SK-N-SH (cell line): ENCODE measurements around the gene FSD2. TPM values are rescaled to one million over a fixed set of nuclear protein-coding genes. Genes with fewer than 3 reads are reported as not detected.

Source experiments
- CTCF ChIA-PET: fragments of 300-600, 350-600 bp; formaldehyde crosslinking; extraction: SDS; loops from one replicate; lab custom pipeline; 2021; lab: Yijun Ruan, JAX
- POLR2A ChIA-PET: fragments of 350-600 bp; sonication (Branson Sonifier 250); formaldehyde crosslinking; extraction: SDS; loops from one replicate; lab custom pipeline; 2020; ENCODE audit warnings: antibody characterized with exemption, inconsistent platforms; lab: Yijun Ruan, JAX
- DNase-seq: peaks from one replicate; pipeline ENCODE4 v3.0.0; 2012
- H2AFZ ChIP-seq: fragments of 200-600 bp; sonication (generic); 2 replicates; pipeline ENCODE4 v1.8.1; 2016; ENCODE audit warnings: antibody characterized with exemption, mild to moderate bottlenecking, low read depth
- H3F3A ChIP-seq: fragments of 200-600 bp; sonication (generic); replicated peaks from 2 replicates; pipeline ENCODE3; 2016; ENCODE audit warnings: antibody characterized with exemption, mild to moderate bottlenecking; ENCODE audit not compliant: insufficient read depth
- H3K27ac ChIP-seq, 2 experiments: fragments of 200-500 bp in 1 of 2; fragments of 200-600 bp in 1 of 2; sonication (Bioruptor generic) in 1 of 2; sonication (generic), shearing (Covaris generic) in 1 of 2; 2 replicates each; pipeline versions ENCODE4 v1.5.1 to v1.6.1; 2014 to 2016; ENCODE audit warnings: low read depth in 2 of 2, inconsistent platforms in 1 of 2, low read length in 1 of 2, mild to moderate bottlenecking in 1 of 2, mixed read lengths in 1 of 2
- H3K27me3 ChIP-seq: fragments of 200-600 bp; sonication (generic), shearing (Covaris generic); 2 replicates; pipeline ENCODE4 v1.6.1; 2016; ENCODE audit warnings: mixed run types; ENCODE audit not compliant: insufficient read depth
- H3K36me3 ChIP-seq, 2 experiments: fragments of 200-500 bp in 1 of 2; fragments of 200-600 bp in 1 of 2; sonication (Bioruptor generic) in 1 of 2; sonication (generic) in 1 of 2; replicated peaks in 1 of 2; 2 replicates each; pipeline versions ENCODE3 to v1.5.1; 2014 to 2016; ENCODE audit warnings: low read length in 1 of 2, mild to moderate bottlenecking in 1 of 2; ENCODE audit not compliant: insufficient read depth in 2 of 2, control insufficient read depth in 1 of 2
- H3K4me1 ChIP-seq, 2 experiments: fragments of 200-500 bp in 1 of 2; fragments of 200-600 bp in 1 of 2; sonication (Bioruptor generic) in 1 of 2; sonication (generic), shearing (Covaris generic) in 1 of 2; 2 replicates each; pipeline versions ENCODE4 v1.5.1 to v1.6.1; 2014 to 2016; ENCODE audit warnings: low read depth in 1 of 2, low read length in 1 of 2, mixed run types in 1 of 2; ENCODE audit not compliant: insufficient read depth in 2 of 2, control insufficient read depth in 1 of 2
- H3K4me2 ChIP-seq: fragments of 200-600 bp; sonication (generic), shearing (Covaris generic); 2 replicates; pipeline ENCODE4 v1.6.1; 2017; ENCODE audit warnings: mixed run types
- H3K4me3 ChIP-seq, 2 experiments: fragments of 200-500 bp in 1 of 2; fragments of 200-600 bp in 1 of 2; sonication (Bioruptor generic) in 1 of 2; sonication (generic), shearing (Covaris generic) in 1 of 2; 2 replicates each; pipeline versions ENCODE4 v1.5.1 to v1.8.1; 2014 to 2016; ENCODE audit warnings: low read depth in 2 of 2, inconsistent platforms in 1 of 2, low read length in 1 of 2, mild to moderate bottlenecking in 1 of 2, mixed read lengths in 1 of 2, moderate library complexity in 1 of 2
- H3K79me2 ChIP-seq: fragments of 200-600 bp; sonication (generic); 2 replicates; pipeline ENCODE4 v1.8.1; 2017; ENCODE audit warnings: mild to moderate bottlenecking; ENCODE audit not compliant: insufficient read depth
- H3K9ac ChIP-seq: fragments of 200-600 bp; sonication (generic); 2 replicates; pipeline ENCODE4 v1.6.1; 2017; ENCODE audit warnings: mixed run types
- H3K9me2 ChIP-seq: fragments of 200-600 bp; sonication (generic); 2 replicates; pipeline ENCODE4 v1.6.1; 2017; ENCODE audit warnings: mixed run types
- H3K9me3 ChIP-seq: fragments of 200-600 bp; sonication (generic); 2 replicates; pipeline ENCODE4 v1.6.1; 2017; ENCODE audit warnings: mixed run types, mild to moderate bottlenecking, moderate library complexity
- H4K20me1 ChIP-seq: fragments of 200-600 bp; sonication (generic); 2 replicates; pipeline ENCODE4 v1.6.1; 2017; ENCODE audit warnings: mild to moderate bottlenecking, mixed run types; ENCODE audit not compliant: insufficient read depth
- CHD2 ChIP-seq: fragments of 150-350 bp; IDR thresholded peaks from 2 replicates; pipeline ENCODE4 v1.6.1; 2018; ENCODE audit warnings: low read length; ENCODE audit not compliant: partially characterized antibody
- ELF1 ChIP-seq: IDR thresholded peaks from 2 replicates; pipeline ENCODE4 v1.4.0; 2012
- EP300 ChIP-seq, 2 experiments: IDR thresholded peaks; 2 replicates each; pipeline versions ENCODE4 v1.4.0 to v1.6.1; 2012; ENCODE audit warnings: borderline replicate concordance in 1 of 2, low read depth in 1 of 2, low read length in 1 of 2
- EZH2phosphoT487 ChIP-seq: fragments of 200-600 bp; sonication (generic); IDR thresholded peaks from 2 replicates; pipeline ENCODE4 v1.6.1; 2017; ENCODE audit warnings: low read depth, mixed run types, mild to moderate bottlenecking, antibody characterized with exemption, moderate library complexity, borderline replicate concordance
- FOXM1 ChIP-seq: IDR thresholded peaks from 2 replicates; pipeline ENCODE4 v1.4.0; 2012; ENCODE audit warnings: low read depth, mild to moderate bottlenecking
- GATA2 ChIP-seq: sonication (generic); formaldehyde crosslinking; IDR thresholded peaks from 2 replicates; pipeline ENCODE4 v1.5.0; 2020; ENCODE audit warnings: mild to moderate bottlenecking, missing genetic modification reagents
- MEF2A ChIP-seq: IDR thresholded peaks from 2 replicates; pipeline ENCODE4 v1.4.0; 2012; ENCODE audit warnings: low read depth, borderline replicate concordance
- MXI1 ChIP-seq: IDR thresholded peaks from 2 replicates; pipeline ENCODE4 v1.6.1; 2012; ENCODE audit warnings: mild to moderate bottlenecking, low read depth, low read length, improper control_type of control experiment
- NFIC ChIP-seq: IDR thresholded peaks from 2 replicates; pipeline ENCODE4 v1.4.0; 2012; ENCODE audit warnings: borderline replicate concordance
- RCOR1 ChIP-seq: fragments of 150-350 bp; IDR thresholded peaks from 2 replicates; pipeline ENCODE4 v1.6.1; 2017; ENCODE audit warnings: antibody characterized with exemption, low read length
- RFX5 ChIP-seq: IDR thresholded peaks from 2 replicates; pipeline ENCODE4 v1.6.1; 2012; ENCODE audit warnings: mild to moderate bottlenecking, improper control_type of control experiment, low read length
- RXRA ChIP-seq: IDR thresholded peaks from 2 replicates; pipeline ENCODE4 v1.4.0; 2012; ENCODE audit warnings: low read depth, mild to moderate bottlenecking, borderline replicate concordance
- SIN3A ChIP-seq: IDR thresholded peaks from 2 replicates; pipeline ENCODE4 v1.6.1; 2012; ENCODE audit warnings: low read depth, mild to moderate bottlenecking, low read length, moderate library complexity, borderline replicate concordance
- SMC3 ChIP-seq: IDR thresholded peaks from 2 replicates; pipeline ENCODE4 v1.6.1; 2012; ENCODE audit warnings: low read depth, low read length, improper control_type of control experiment
- YY1 ChIP-seq: IDR thresholded peaks from 2 replicates; pipeline ENCODE4 v1.4.0; 2012; ENCODE audit warnings: low read depth, mild to moderate bottlenecking
- WGBS: methylation state at CpG from one replicate; pipeline ENCODE4 v1.1.6; 2017; ENCODE audit warnings: low lambda C conversion rate; 5-methylcytosine and 5-hydroxymethylcytosine counted together
- polyA plus RNA-seq, 3 experiments: library from polyadenylated mRNA; depleted of rRNA; stranded (reverse); fragments of >200 nt; gene quantifications; 2 replicates each; pipeline ENCODE4 v1.2.3, GENCODE V29; 2012
- TF ChIP-seq, protein P1 (sequence below): IDR thresholded peaks from 2 replicates; pipeline ENCODE4 v1.6.1; 2012; ENCODE audit warnings: mild to moderate bottlenecking, low read depth, low read length, moderate library complexity
- TF ChIP-seq, protein P2 (sequence below): fragments of 200-600 bp; sonication (generic); IDR thresholded peaks from 2 replicates; pipeline ENCODE4 v1.6.1; 2017; ENCODE audit warnings: antibody characterized with exemption, mild to moderate bottlenecking, moderate library complexity

FSD2 gene
- polyA plus RNA-seq, 1 of the 3 experiments (the other 2 are of a cell fraction): not detected

DNA sequence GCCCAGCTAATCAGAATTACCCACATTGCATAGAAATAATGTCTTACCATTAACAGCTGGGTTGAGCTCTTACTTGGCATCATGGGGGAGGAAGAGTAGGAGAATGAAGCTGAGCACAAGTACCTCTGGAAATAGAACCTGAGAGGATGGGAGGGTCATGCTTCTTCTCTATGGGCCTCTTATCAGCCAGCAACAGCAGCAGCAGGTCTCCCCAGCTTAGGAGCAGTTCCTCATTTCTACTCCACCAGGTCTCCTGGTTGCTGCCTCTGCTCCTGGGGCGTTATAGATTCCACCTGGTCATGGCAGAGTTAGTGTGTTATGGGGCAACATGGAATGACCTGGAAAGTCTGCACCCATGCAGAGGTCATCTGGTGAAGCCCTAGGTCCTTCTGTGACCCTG is 3.4 kb downstream of the FSD2 start:
- Histone ChIP-seq H3K79me2 (no peaks in the 10 kb centered on the region), H3F3A (no peaks in the 10 kb centered on the region), H3K4me1 (no peaks in the 10 kb centered on the region; a peak in 1 of 4 replicates), H4K20me1 (no peaks in the 10 kb centered on the region), H3K27me3 (no peaks in the 10 kb centered on the region), H2AFZ (no peak overlapping the region), H3K4me2 (no peak overlapping the region), H3K9ac (no peak overlapping the region), H3K9me2 (no peaks in the 10 kb centered on the region), H3K36me3 (no peaks in the 10 kb centered on the region), H3K4me3 (no peak overlapping the region), H3K27ac (no peak overlapping the region), H3K9me3 (no peaks in the 10 kb centered on the region)
- DNase-seq: no peak
- no CpG with 5 or more reads among the region's 1 CpG for whole genome bisulfite sequencing
- no peak for TF ChIP-seq SMC3
- no peak for TF ChIP-seq RXRA
- TF ChIP-seq EP300 (IDR thresholded peaks at IDR 0.05; ENCODE audit: borderline replicate concordance in 1 of 2, low read depth in 1 of 2, low read length in 1 of 2): no peak
- TF ChIP-seq, protein P1, sequence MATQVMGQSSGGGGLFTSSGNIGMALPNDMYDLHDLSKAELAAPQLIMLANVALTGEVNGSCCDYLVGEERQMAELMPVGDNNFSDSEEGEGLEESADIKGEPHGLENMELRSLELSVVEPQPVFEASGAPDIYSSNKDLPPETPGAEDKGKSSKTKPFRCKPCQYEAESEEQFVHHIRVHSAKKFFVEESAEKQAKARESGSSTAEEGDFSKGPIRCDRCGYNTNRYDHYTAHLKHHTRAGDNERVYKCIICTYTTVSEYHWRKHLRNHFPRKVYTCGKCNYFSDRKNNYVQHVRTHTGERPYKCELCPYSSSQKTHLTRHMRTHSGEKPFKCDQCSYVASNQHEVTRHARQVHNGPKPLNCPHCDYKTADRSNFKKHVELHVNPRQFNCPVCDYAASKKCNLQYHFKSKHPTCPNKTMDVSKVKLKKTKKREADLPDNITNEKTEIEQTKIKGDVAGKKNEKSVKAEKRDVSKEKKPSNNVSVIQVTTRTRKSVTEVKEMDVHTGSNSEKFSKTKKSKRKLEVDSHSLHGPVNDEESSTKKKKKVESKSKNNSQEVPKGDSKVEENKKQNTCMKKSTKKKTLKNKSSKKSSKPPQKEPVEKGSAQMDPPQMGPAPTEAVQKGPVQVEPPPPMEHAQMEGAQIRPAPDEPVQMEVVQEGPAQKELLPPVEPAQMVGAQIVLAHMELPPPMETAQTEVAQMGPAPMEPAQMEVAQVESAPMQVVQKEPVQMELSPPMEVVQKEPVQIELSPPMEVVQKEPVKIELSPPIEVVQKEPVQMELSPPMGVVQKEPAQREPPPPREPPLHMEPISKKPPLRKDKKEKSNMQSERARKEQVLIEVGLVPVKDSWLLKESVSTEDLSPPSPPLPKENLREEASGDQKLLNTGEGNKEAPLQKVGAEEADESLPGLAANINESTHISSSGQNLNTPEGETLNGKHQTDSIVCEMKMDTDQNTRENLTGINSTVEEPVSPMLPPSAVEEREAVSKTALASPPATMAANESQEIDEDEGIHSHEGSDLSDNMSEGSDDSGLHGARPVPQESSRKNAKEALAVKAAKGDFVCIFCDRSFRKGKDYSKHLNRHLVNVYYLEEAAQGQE: no peak
- no peak for TF ChIP-seq ELF1
- TF ChIP-seq, protein P2, sequence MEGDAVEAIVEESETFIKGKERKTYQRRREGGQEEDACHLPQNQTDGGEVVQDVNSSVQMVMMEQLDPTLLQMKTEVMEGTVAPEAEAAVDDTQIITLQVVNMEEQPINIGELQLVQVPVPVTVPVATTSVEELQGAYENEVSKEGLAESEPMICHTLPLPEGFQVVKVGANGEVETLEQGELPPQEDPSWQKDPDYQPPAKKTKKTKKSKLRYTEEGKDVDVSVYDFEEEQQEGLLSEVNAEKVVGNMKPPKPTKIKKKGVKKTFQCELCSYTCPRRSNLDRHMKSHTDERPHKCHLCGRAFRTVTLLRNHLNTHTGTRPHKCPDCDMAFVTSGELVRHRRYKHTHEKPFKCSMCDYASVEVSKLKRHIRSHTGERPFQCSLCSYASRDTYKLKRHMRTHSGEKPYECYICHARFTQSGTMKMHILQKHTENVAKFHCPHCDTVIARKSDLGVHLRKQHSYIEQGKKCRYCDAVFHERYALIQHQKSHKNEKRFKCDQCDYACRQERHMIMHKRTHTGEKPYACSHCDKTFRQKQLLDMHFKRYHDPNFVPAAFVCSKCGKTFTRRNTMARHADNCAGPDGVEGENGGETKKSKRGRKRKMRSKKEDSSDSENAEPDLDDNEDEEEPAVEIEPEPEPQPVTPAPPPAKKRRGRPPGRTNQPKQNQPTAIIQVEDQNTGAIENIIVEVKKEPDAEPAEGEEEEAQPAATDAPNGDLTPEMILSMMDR: no peak
- no peak for TF ChIP-seq YY1
- TF ChIP-seq GATA2 (CRISPR knock-in tag): no peak
- no peak for TF ChIP-seq SIN3A
- no peak for TF ChIP-seq RFX5
- TF ChIP-seq CHD2: no peak
- no peak for TF ChIP-seq EZH2phosphoT487
- no peak for TF ChIP-seq MXI1
- no peak for TF ChIP-seq RCOR1
- no peak for TF ChIP-seq FOXM1
- no peak for TF ChIP-seq NFIC
- no peak for TF ChIP-seq MEF2A
- ChIA-PET CTCF (no interaction called here), POLR2A (no interaction called here)
